ENCODE results near the gene OR2V2. TPM values are rescaled to one million over a fixed set of nuclear protein-coding genes. Genes with fewer than 3 reads are reported as not detected.

Gene OR2V2
- polyA plus RNA-seq, 2 of the 4 experiments (the other 2 are of a cell fraction), result not detected

- ChIA-PET CTCF (interaction anchor here (0.8 to 3.9 kb wide), 9 partner anchors 9 to 37 kb away, joined by 3 to 36 read pairs (median 8); partner anchors contain the start of gene TRIM41), POLR2A (interaction anchor here (0.8 to 6.7 kb wide), 6 partner anchors 14 to 32 kb away, joined by 4 to 159 read pairs (median 6); partner anchors contain the start of gene TRIM41)
- Histone ChIP-seq H3K4me2 (peak within 1 kb of the TSS; percentile 91), H3K9me3 (no peaks in the 10 kb centered on the region), H3K4me3 (peak within 1 kb of the TSS; percentile 84), H3K4me1 (peaks cover 15% of the 10 kb centered on the region), H3K27ac (peak within 1 kb of the TSS; percentile 93 to 95)
- FAIRE-seq, result no peak
- WGBS (ENCODE audit: missing lambda C conversion rate), result 17% methylated on average over 20 of the region's 94 CpGs
- peak; percentile 52 to 55 for ATAC-seq
- DNase-seq (ENCODE audit: low read depth in 1 of 2, low spot score in 1 of 2), result peak; percentile 65 to 82
- TF ChIP-seq HOXA7 (CRISPR knock-in tag; IDR thresholded peaks at IDR 0.05) (no peak), SMC3 (IDR thresholded peaks at IDR 0.05) (no peak), HOXB13 (CRISPR knock-in tag; IDR thresholded peaks at IDR 0.05; ENCODE audit: low read depth) (no peak; the same call in 1 of the 2 replicates), EP300 (IDR thresholded peaks at IDR 0.05) (no peak), CHD2 (IDR thresholded peaks at IDR 0.05; ENCODE audit: low read length, partially characterized antibody) (no peak), ATOH8 (CRISPR knock-in tag; IDR thresholded peaks at IDR 0.05; ENCODE audit: low read depth) (no peak), RARB (CRISPR knock-in tag; IDR thresholded peaks at IDR 0.05) (no peak), ZC3H11A (IDR thresholded peaks at IDR 0.05) (no peak), NPAS2 (CRISPR knock-in tag; IDR thresholded peaks at IDR 0.05; ENCODE audit: borderline replicate concordance) (no peak), MAFK (IDR thresholded peaks at IDR 0.05; ENCODE audit: partially characterized antibody) (no peak), CHD4 (IDR thresholded peaks at IDR 0.05; ENCODE audit: borderline replicate concordance) (no peak), FOSL2 (IDR thresholded peaks at IDR 0.05) (no peak), FOSL2 (CRISPR knock-in tag; IDR thresholded peaks at IDR 0.05) (no peak), MAZ (IDR thresholded peaks at IDR 0.05; ENCODE audit: borderline replicate concordance, low read depth, low read length) (no peak), MAX (IDR thresholded peaks at IDR 0.05) (peak; percentile 22), NFE2L2 (conservative IDR thresholded peaks at IDR 0.05; ENCODE audit: low read length) (no peak), JUNB (IDR thresholded peaks at IDR 0.05) (no peak), SREBF2 (IDR thresholded peaks at IDR 0.05) (no peak), HMGXB4 (CRISPR knock-in tag; IDR thresholded peaks at IDR 0.05; ENCODE audit: borderline replicate concordance) (peak; percentile 77; the same call in 1 of the 2 replicates), RNF2 (IDR thresholded peaks at IDR 0.05; ENCODE audit: borderline replicate concordance, low read depth) (peak; percentile 55; the same call in 1 of the 2 replicates), POLR2AphosphoS2 (conservative IDR thresholded peaks at IDR 0.05; ENCODE audit: low read length) (no peak), ELK1 (IDR thresholded peaks at IDR 0.05; ENCODE audit: low read depth, low read length) (no peak), RAD21 (conservative IDR thresholded peaks at IDR 0.05 in 1 of 2, IDR thresholded peaks at IDR 0.05 in 1 of 2) (no peak), BCL3 (IDR thresholded peaks at IDR 0.05) (0 out of 3 replicates have a peak, but pooled peaks have one; percentile 38), USF2 (IDR thresholded peaks at IDR 0.05) (no peak), JUN (IDR thresholded peaks at IDR 0.05) (peak in 1 of 2 experiments; percentile 25; a peak in 2 of 5 replicates), REST (IDR thresholded peaks at IDR 0.05) (no peak), PHF8 (IDR thresholded peaks at IDR 0.05; ENCODE audit: borderline replicate concordance, low read depth) (no peak; the same call in 1 of the 2 replicates), HEYL (CRISPR knock-in tag; IDR thresholded peaks at IDR 0.05) (no peak)
Measured at GRCh38 chr5:181204826-181205760, 57.7 kb downstream of the OR2V2 start, which contains the start of gene TRIM7. TRIM7 (minus strand) TSS chr5:181205196; CDS start chr5:181205110, 86 bp downstream.
